IMR-90 (cell line): ENCODE measurements around the gene RPL36. TPM values are rescaled to one million over a fixed set of nuclear protein-coding genes. Genes with fewer than 3 reads are reported as not detected.
"Not testable (repeated sequence)": the region's sequence is repeated elsewhere in the genome, so short reads cannot be mapped to it uniquely, and the experiment has no call there.

Source experiments
- ATAC-seq: fragments of 200-7000 bp; cut with Tn5 transposase; 2 replicates; pipeline ENCODE4 v1.9.1; 2020; ENCODE audit warnings: low read depth, mild to moderate bottlenecking, moderate library complexity
- BruUV-seq: library from RNA; stranded (reverse); fragments of 400-500 nt; replicated peaks from 2 replicates; lab custom pipeline; 2021; lab: Mats Ljungman, UMichigan
- CTCF ChIA-PET: fragments of 300-600 bp; formaldehyde crosslinking; extraction: SDS; loops from one replicate; lab custom pipeline; 2021; ENCODE audit warnings: antibody characterized with exemption; lab: Yijun Ruan, JAX
- POLR2A ChIA-PET: fragments of 300-600 bp; sonication (Branson Sonifier 250); formaldehyde crosslinking; loops from one replicate; lab custom pipeline; 2022; ENCODE audit warnings: antibody characterized with exemption; ENCODE audit not compliant: unreplicated experiment; lab: Charles Lee
- DNase-seq: peaks from one replicate; pipeline ENCODE4 v3.0.0; 2013
- H2AFZ ChIP-seq: replicated peaks from 2 replicates; pipeline ENCODE3; 2013; ENCODE audit warnings: low read length, mild to moderate bottlenecking; ENCODE audit not compliant: poor library complexity
- H2AK5ac ChIP-seq: 2 replicates; pipeline ENCODE4 v1.6.1; 2013; ENCODE audit warnings: low read depth, low read length, inconsistent platforms
- H2AK9ac ChIP-seq: replicated peaks from 2 replicates; pipeline ENCODE3; 2013; ENCODE audit warnings: mild to moderate bottlenecking, low read depth, low read length, moderate library complexity; ENCODE audit not compliant: poor library complexity
- H2BK120ac ChIP-seq: 2 replicates; pipeline ENCODE4 v1.6.1; 2013; ENCODE audit warnings: low read depth, low read length, inconsistent platforms
- H2BK15ac ChIP-seq: 3 replicates; pipeline ENCODE4 v1.6.1; 2013; ENCODE audit warnings: low read depth, low read length, inconsistent platforms
- H2BK20ac ChIP-seq: 2 replicates; pipeline ENCODE4 v1.6.1; 2013; ENCODE audit warnings: low read depth, mild to moderate bottlenecking, inconsistent platforms, low read length, moderate library complexity
- H2BK5ac ChIP-seq: 2 replicates; pipeline ENCODE4 v1.6.1; 2013; ENCODE audit warnings: mild to moderate bottlenecking, low read depth, low read length, inconsistent platforms; ENCODE audit not compliant: poor library complexity, severe bottlenecking
- H3K14ac ChIP-seq: replicated peaks from 2 replicates; pipeline ENCODE4 v1.6.1; 2013; ENCODE audit warnings: low read depth, low read length, inconsistent platforms
- H3K18ac ChIP-seq: 2 replicates; pipeline ENCODE4 v1.6.1; 2013; ENCODE audit warnings: low read depth, low read length, control low read depth
- H3K23ac ChIP-seq: 2 replicates; pipeline ENCODE4 v1.6.1; 2013; ENCODE audit warnings: low read depth, low read length, inconsistent platforms
- H3K27ac ChIP-seq: 2 replicates; pipeline ENCODE4 v1.5.1; 2013; ENCODE audit warnings: mild to moderate bottlenecking, control low read depth, low read length; ENCODE audit not compliant: insufficient read depth
- H3K27me3 ChIP-seq: 2 replicates; pipeline ENCODE4 v1.6.1; 2013; ENCODE audit warnings: low read length; ENCODE audit not compliant: control insufficient read depth, insufficient read depth
- H3K36me3 ChIP-seq: 2 replicates; pipeline ENCODE4 v1.6.1; 2013; ENCODE audit warnings: low read length, mixed read lengths; ENCODE audit not compliant: control insufficient read depth, insufficient read depth
- H3K4ac ChIP-seq: 2 replicates; pipeline ENCODE4 v1.6.1; 2013; ENCODE audit warnings: low read depth, low read length, inconsistent platforms
- H3K4me1 ChIP-seq: 2 replicates; pipeline ENCODE4 v1.6.1; 2013; ENCODE audit warnings: low read length, mixed read lengths; ENCODE audit not compliant: control insufficient read depth, insufficient read depth
- H3K4me2 ChIP-seq: 2 replicates; pipeline ENCODE4 v1.6.1; 2013; ENCODE audit warnings: low read depth, mild to moderate bottlenecking, control low read depth, low read length, moderate library complexity
- H3K4me3 ChIP-seq: 2 replicates; pipeline ENCODE4 v1.5.1; 2013; ENCODE audit warnings: low read depth, mild to moderate bottlenecking, control low read depth, low read length, moderate library complexity; ENCODE audit not compliant: insufficient read depth
- H3K56ac ChIP-seq: 2 replicates; pipeline ENCODE4 v1.6.1; 2013; ENCODE audit warnings: low read length, inconsistent platforms; ENCODE audit not compliant: insufficient read depth; ENCODE audit errors: extremely low read depth
- H3K79me1 ChIP-seq, 2 experiments: 2 replicates each; pipeline ENCODE4 v1.6.1; 2013; ENCODE audit warnings: low read length in 2 of 2, inconsistent platforms in 1 of 2, low read depth in 1 of 2
- H3K9ac ChIP-seq: 2 replicates; pipeline ENCODE4 v1.6.1; 2013; ENCODE audit warnings: low read depth, low read length, control low read depth
- H3K9me1 ChIP-seq: 2 replicates; pipeline ENCODE4 v1.6.1; 2013; ENCODE audit warnings: low read length, inconsistent platforms; ENCODE audit not compliant: insufficient read depth
- H3K9me3 ChIP-seq: 2 replicates; pipeline ENCODE4 v1.6.1; 2013; ENCODE audit warnings: low read length; ENCODE audit not compliant: control insufficient read depth, insufficient read depth
- H4K20me1 ChIP-seq: 2 replicates; pipeline ENCODE4 v1.6.1; 2013; ENCODE audit warnings: low read length, inconsistent platforms; ENCODE audit not compliant: insufficient read depth
- H4K5ac ChIP-seq: 2 replicates; pipeline ENCODE4 v1.6.1; 2013; ENCODE audit warnings: mild to moderate bottlenecking, low read depth, low read length, control low read depth
- H4K8ac ChIP-seq, 2 experiments: 2 replicates each; pipeline ENCODE4 v1.6.1; 2013; ENCODE audit warnings: low read depth in 2 of 2, low read length in 2 of 2, control low read depth in 1 of 2, inconsistent platforms in 1 of 2
- H4K91ac ChIP-seq: 2 replicates; pipeline ENCODE4 v1.6.1; 2013; ENCODE audit warnings: low read depth, low read length, inconsistent platforms; ENCODE audit not compliant: insufficient read depth
- WGBS, 2 experiments: methylation state at CpG; one replicate each; pipeline versions ENCODE4 v1.1.5 to v1.1.7; 2013; ENCODE audit warnings: missing lambda C conversion rate in 2 of 2; ENCODE audit not compliant: insufficient read length in 1 of 2; ENCODE audit errors: extremely low coverage in 2 of 2; 5-methylcytosine and 5-hydroxymethylcytosine counted together
- dilution Hi-C: fragments of 300-500 bp; cut with HindIII; formaldehyde crosslinking; loops from one replicate; pipeline ENCODE4 v1.14.3; 2018; ENCODE audit warnings: low sequenced_read_pairs; ENCODE audit not compliant: unreplicated experiment
- in situ Hi-C: fragments of 300-500 bp; cut with MboI; formaldehyde crosslinking; loops from 3 replicates; pipeline ENCODE4 v1.14.3; 2019; ENCODE audit warnings: low sequenced_read_pairs, inconsistent platforms, mixed read lengths
- intact Hi-C: fragments of 100-400 bp; cut with micrococcal nuclease; formaldehyde crosslinking; loops from 2 replicates; pipeline ENCODE4 v1.10.0; 2022
- polyA plus RNA-seq, 3 experiments: library from polyadenylated mRNA; depleted of rRNA; stranded (reverse); fragments of >200 nt; gene quantifications; 2 replicates each; pipeline ENCODE4 v1.2.3, GENCODE V29; 2012; ENCODE audit warnings: low replicate concordance in 1 of 3
- total RNA-seq: library from RNA; depleted of rRNA; stranded (reverse); fragments of >200 nt; gene quantifications from 2 replicates; pipeline ENCODE4 v1.2.3, GENCODE V29; 2012

The RPL36 gene
- total and polyA plus RNA-seq, 2 of the 4 experiments (the other 2 are of a cell fraction) = 232 to 757 TPM

DNA sequence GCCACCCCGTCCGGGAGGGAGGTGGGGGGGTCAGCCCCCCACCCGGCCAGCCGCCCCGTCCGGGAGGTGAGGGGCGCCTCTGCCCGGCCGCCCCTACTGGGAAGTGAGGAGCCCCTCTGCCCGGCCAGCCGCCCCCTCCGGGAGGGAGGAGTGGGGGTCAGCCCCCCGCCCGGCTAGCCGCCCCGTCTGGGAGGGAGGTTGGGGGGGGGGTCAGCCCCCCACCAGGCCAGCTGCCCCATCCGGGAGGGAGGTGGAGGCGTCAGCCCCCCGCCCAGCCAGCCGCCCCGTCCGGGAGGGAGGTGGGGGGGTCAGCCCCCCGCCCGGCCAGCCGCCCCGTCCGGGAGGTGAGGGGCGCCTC, 11.9 kb downstream of the RPL36 start:
- H3K18ac ChIP-seq, H4K91ac ChIP-seq, H2AK5ac ChIP-seq, H3K9me3 ChIP-seq, H2AFZ ChIP-seq, H4K8ac ChIP-seq, H2BK120ac ChIP-seq, H3K56ac ChIP-seq, H4K5ac ChIP-seq, DNase-seq, H2BK20ac ChIP-seq, H2BK15ac ChIP-seq, H2AK9ac ChIP-seq, POLR2A ChIA-PET, H3K9me1 ChIP-seq, H3K27ac ChIP-seq, CTCF ChIA-PET, H3K4ac ChIP-seq, ATAC-seq, H3K9ac ChIP-seq, H3K4me1 ChIP-seq, H3K14ac ChIP-seq, H3K27me3 ChIP-seq, H3K23ac ChIP-seq, H2BK5ac ChIP-seq, H3K4me3 ChIP-seq, in situ Hi-C loops, intact Hi-C loops, H3K4me2 ChIP-seq, BruUV-seq, dilution Hi-C loops: not testable (repeated sequence)
- H3K36me3 ChIP-seq = peaks cover 59% of the 10 kb centered on the region
- peaks cover 11 to 46% of the 10 kb centered on the region in 2 experiments; a peak in 3 of 4 replicates for H3K79me1 ChIP-seq
- H4K20me1 ChIP-seq = peaks cover 31% of the 10 kb centered on the region
- WGBS, 2 experiments = no CpG with 5 or more reads among the region's 28 CpGs
